CD4-positive, alpha-beta memory T cell (primary cell): Measurements from ENCODE around the gene HMCN2. TPM values are rescaled to one million over a fixed set of nuclear protein-coding genes. Genes with fewer than 3 reads are reported as not detected.

ENCODE experiments used
- CTCF ChIA-PET: fragments of 350-600 bp; sonication (Branson Sonifier 250); formaldehyde crosslinking; loops from one replicate; lab custom pipeline; 2021; ENCODE audit warnings: inconsistent platforms; ENCODE audit not compliant: partially characterized antibody; lab: Charles Lee
- POLR2A ChIA-PET: fragments of 350-600 bp; sonication (Branson Sonifier 250); formaldehyde crosslinking; loops from one replicate; lab custom pipeline; 2021; ENCODE audit not compliant: partially characterized antibody; lab: Charles Lee
- DNase-seq, 5 donors: peaks; one replicate each; pipeline versions ENCODE4 v3.0.0 to v3.0.0-alpha.2; 2020 to 2022; ENCODE audit warnings: mixed read lengths in 1 of 5
- H3K27ac ChIP-seq: one replicate; pipeline ENCODE4 v1.7.0; 2013; ENCODE audit warnings: low read depth, low read length
- H3K27me3 ChIP-seq: 2 replicates; pipeline ENCODE4 v1.7.0; 2013; ENCODE audit warnings: mild to moderate bottlenecking, low read length, moderate library complexity; ENCODE audit not compliant: insufficient read depth
- H3K36me3 ChIP-seq: 2 replicates; pipeline ENCODE4 v1.7.0; 2013; ENCODE audit warnings: mild to moderate bottlenecking, low read length, moderate library complexity; ENCODE audit not compliant: insufficient read depth
- H3K4me1 ChIP-seq: 2 replicates; pipeline ENCODE4 v1.7.0; 2013; ENCODE audit warnings: mild to moderate bottlenecking, low read length, moderate library complexity; ENCODE audit not compliant: insufficient read depth
- H3K4me3 ChIP-seq, 2 donors: one replicate each; pipeline ENCODE4 v1.7.0; 2013; ENCODE audit warnings: low read length in 2 of 2, mild to moderate bottlenecking in 1 of 2
- H3K9me3 ChIP-seq, 2 donors: one replicate each; pipeline ENCODE4 v1.7.0; 2013; ENCODE audit warnings: low read length in 2 of 2, control low read depth in 1 of 2; ENCODE audit not compliant: control insufficient read depth in 1 of 2
- H3K27ac Mint-ChIP-seq, 7 donors: one replicate each; pipeline ENCODE4 v1.8.0; 2020 to 2021; ENCODE audit warnings: mixed read lengths in 7 of 7, mild to moderate bottlenecking in 6 of 7, inconsistent platforms in 3 of 7, moderate library complexity in 3 of 7
- H3K27me3 Mint-ChIP-seq, 2 donors: one replicate each; pipeline ENCODE4 v1.8.0; 2020 to 2021; ENCODE audit warnings: mixed read lengths in 2 of 2
- H3K36me3 Mint-ChIP-seq, 2 donors: one replicate each; pipeline ENCODE4 v1.8.0; 2020 to 2021; ENCODE audit warnings: mixed read lengths in 2 of 2, inconsistent platforms in 1 of 2, mild to moderate bottlenecking in 1 of 2
- H3K4me1 Mint-ChIP-seq, 4 donors: one replicate each; pipeline ENCODE4 v1.8.0; 2020 to 2021; ENCODE audit warnings: mixed read lengths in 4 of 4, mild to moderate bottlenecking in 1 of 4
- H3K4me3 Mint-ChIP-seq, 8 donors: one replicate each; pipeline ENCODE4 v1.8.0; 2020 to 2021; ENCODE audit warnings: mixed read lengths in 8 of 8, mild to moderate bottlenecking in 7 of 8, moderate library complexity in 6 of 8, inconsistent platforms in 3 of 8
- H3K9me3 Mint-ChIP-seq, 8 donors: one replicate each; pipeline ENCODE4 v1.8.0; 2020 to 2021; ENCODE audit warnings: mixed read lengths in 8 of 8, mild to moderate bottlenecking in 5 of 8, inconsistent platforms in 3 of 8, moderate library complexity in 1 of 8
- intact Hi-C: fragments of 100-400 bp; cut with micrococcal nuclease; formaldehyde crosslinking; loops from one replicate; pipeline ENCODE4 v1.15.1; 2023
- polyA plus RNA-seq, 2 donors: library from polyadenylated mRNA; unstranded; fragments of 300-500 nt; fragmentation: Illumina TruSeq; gene quantifications; one replicate each; pipeline ENCODE4 v1.2.3, GENCODE V29; 2021
- total RNA-seq, 2 experiments: library from RNA; stranded (reverse); gene quantifications; one replicate each; pipeline ENCODE4 v1.2.3, GENCODE V29; 2021

The HMCN2 gene
- total and polyA plus RNA-seq, 4 experiments from 2014 or later = not detected

DNA sequence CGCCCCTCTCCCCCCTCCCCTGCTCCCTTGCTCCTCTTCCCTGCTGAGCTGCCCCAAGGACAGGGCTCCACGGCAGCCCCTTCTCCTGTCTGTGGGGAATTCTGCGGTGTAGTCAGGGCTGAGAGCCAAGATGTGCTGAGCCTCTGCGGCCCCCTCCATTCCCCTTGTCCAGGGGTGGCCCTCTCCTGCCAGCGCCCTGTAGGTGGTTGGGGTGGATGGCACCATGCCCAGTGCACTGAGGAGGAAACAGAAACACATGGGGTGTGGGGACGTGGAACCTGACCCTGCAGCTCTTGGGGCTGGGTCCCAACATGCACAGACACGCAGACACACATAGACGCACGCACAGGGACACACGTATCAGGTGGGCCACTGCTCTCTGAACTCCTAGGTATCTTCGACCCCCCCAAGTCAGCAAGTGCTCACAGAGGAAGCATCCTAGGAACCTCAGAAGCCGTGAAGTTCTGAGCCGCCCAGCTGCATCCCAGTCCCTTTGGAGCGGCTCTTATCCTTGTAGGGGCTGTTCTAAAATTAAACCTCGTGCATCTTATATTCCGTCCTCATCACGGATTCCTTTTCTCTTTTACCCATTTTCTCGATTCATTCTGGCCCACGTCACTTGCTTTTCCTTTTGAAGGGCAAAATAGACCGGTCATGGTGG lies 64.8 kb downstream of the HMCN2 start:
- H3K27me3 Mint-ChIP-seq = peaks cover 32 to 34% of the 10 kb centered on the region in 2 donors

GRCh38 chr9:130331061-130331460 lies 65.5 kb downstream of the HMCN2 start:
- ChIA-PET POLR2A (no interaction called here), CTCF (no interaction called here)
- H3K9me3 ChIP-seq = no peaks in the 10 kb centered on the region
- no peaks in the 10 kb centered on the region for H3K36me3 ChIP-seq
- no peak overlapping the region for H3K27ac ChIP-seq
- Mint-ChIP-seq H3K4me1 (peaks cover 0 to 2% (median under 1%) of the 10 kb centered on the region in 4 donors), H3K27ac (no peak overlapping the region), H3K36me3 (no peaks in the 10 kb centered on the region), H3K4me3 (no peak overlapping the region), H3K27me3 (peaks cover 29 to 35% of the 10 kb centered on the region in 2 donors), H3K9me3 (peaks cover 0 to 1% (median 0%) of the 10 kb centered on the region in 8 donors)
- intact Hi-C loops = no loop called here
- no peak overlapping the region for H3K4me3 ChIP-seq
- H3K27me3 ChIP-seq = no peaks in the 10 kb centered on the region
- no peaks in the 10 kb centered on the region for H3K4me1 ChIP-seq
- DNase-seq = no peak

More for the DNA sequence above, 64.8 kb downstream of the HMCN2 start:
- CTCF ChIA-PET = no interaction called here
- H3K27ac ChIP-seq = no peak overlapping the region
- H3K4me3 ChIP-seq = no peak overlapping the region
- Mint-ChIP-seq H3K4me3 (no peak overlapping the region), H3K27ac (no peak overlapping the region), H3K9me3 (peaks cover 0 to 1% (median 0%) of the 10 kb centered on the region in 8 donors), H3K36me3 (no peaks in the 10 kb centered on the region), H3K4me1 (peaks cover 0 to 2% (median under 1%) of the 10 kb centered on the region in 4 donors)
- H3K27me3 ChIP-seq = no peaks in the 10 kb centered on the region
- intact Hi-C loops = no loop called here
- no peak for DNase-seq
- H3K36me3 ChIP-seq = no peaks in the 10 kb centered on the region
- POLR2A ChIA-PET = no interaction called here
- H3K9me3 ChIP-seq = no peaks in the 10 kb centered on the region
- H3K4me1 ChIP-seq = no peaks in the 10 kb centered on the region

DNA sequence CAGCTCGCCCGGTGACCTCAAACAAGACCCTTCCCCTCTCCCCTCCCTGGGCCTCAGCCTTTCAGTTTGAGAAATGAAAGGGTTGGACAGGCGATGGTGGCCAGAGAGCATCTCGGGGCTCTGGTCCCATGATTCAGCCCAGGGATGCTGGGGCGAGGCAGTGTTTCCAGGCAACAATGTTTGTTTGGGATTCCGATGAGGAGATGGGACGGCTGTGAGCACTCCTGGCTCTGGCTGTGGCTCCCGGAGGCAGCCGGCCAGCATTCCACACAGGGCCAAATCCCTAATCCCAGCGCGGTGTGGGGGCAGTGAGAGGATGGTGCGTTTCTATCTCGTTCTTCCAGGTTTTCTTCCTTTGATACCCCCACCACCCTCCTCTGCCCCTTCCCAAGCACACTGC lies 66.0 kb downstream of the HMCN2 start:
- H3K27ac ChIP-seq = no peak overlapping the region
- no peaks in the 10 kb centered on the region for H3K36me3 ChIP-seq
- Mint-ChIP-seq H3K36me3 (no peaks in the 10 kb centered on the region), H3K27ac (no peak overlapping the region), H3K4me3 (no peak overlapping the region), H3K27me3 (peaks cover 25 to 33% of the 10 kb centered on the region in 2 donors), H3K4me1 (peaks cover 0 to 2% (median under 1%) of the 10 kb centered on the region in 4 donors), H3K9me3 (no peaks in the 10 kb centered on the region)
- DNase-seq = no peak
- intact Hi-C loops = no loop called here
- ChIA-PET POLR2A (no interaction called here), CTCF (no interaction called here)
- no peak overlapping the region for H3K4me3 ChIP-seq
- H3K9me3 ChIP-seq = no peaks in the 10 kb centered on the region
- H3K4me1 ChIP-seq = no peaks in the 10 kb centered on the region
- H3K27me3 ChIP-seq = no peaks in the 10 kb centered on the region

DNA sequence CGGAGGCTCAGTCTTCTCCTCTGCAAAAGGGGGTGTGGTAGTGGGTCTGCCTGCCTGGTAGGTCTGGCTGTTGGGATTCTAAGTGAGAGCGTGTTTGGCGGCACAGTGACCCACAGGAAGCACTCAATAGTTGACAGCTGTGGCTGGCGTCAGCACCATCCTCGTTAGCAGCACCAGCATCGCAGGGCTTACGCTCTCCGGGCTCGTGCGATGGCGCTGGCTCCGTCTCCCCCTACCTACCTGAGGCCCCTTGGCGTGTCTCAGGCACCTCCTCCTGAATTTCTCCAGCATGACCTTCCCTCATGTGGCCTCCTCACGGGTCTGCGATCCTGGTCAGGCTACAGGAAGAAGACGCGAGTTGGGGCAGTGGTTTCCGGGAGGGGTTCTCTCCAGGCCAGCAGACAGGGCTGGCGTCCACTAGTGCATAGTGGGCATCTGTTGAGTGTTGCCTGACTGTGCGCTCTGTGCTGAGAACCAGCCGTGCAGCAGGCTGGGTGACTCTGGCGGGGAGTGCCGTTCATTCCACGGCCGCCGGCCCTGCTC lies 66.9 kb downstream of the HMCN2 start:
- Mint-ChIP-seq H3K36me3 (no peaks in the 10 kb centered on the region), H3K27ac (peak overlapping the region in 1 of 7 donors; percentile 37), H3K9me3 (no peaks in the 10 kb centered on the region), H3K4me1 (peaks cover 0 to 2% (median under 1%) of the 10 kb centered on the region in 4 donors), H3K27me3 (peaks cover 22 to 32% of the 10 kb centered on the region in 2 donors), H3K4me3 (no peak overlapping the region)
- ChIA-PET POLR2A (no interaction called here), CTCF (no interaction called here)
- no peak for DNase-seq
- Histone ChIP-seq H3K9me3 (no peaks in the 10 kb centered on the region), H3K27ac (no peak overlapping the region), H3K4me3 (no peak overlapping the region), H3K36me3 (no peaks in the 10 kb centered on the region), H3K27me3 (no peaks in the 10 kb centered on the region), H3K4me1 (no peaks in the 10 kb centered on the region)
- intact Hi-C loops = no loop called here

DNA sequence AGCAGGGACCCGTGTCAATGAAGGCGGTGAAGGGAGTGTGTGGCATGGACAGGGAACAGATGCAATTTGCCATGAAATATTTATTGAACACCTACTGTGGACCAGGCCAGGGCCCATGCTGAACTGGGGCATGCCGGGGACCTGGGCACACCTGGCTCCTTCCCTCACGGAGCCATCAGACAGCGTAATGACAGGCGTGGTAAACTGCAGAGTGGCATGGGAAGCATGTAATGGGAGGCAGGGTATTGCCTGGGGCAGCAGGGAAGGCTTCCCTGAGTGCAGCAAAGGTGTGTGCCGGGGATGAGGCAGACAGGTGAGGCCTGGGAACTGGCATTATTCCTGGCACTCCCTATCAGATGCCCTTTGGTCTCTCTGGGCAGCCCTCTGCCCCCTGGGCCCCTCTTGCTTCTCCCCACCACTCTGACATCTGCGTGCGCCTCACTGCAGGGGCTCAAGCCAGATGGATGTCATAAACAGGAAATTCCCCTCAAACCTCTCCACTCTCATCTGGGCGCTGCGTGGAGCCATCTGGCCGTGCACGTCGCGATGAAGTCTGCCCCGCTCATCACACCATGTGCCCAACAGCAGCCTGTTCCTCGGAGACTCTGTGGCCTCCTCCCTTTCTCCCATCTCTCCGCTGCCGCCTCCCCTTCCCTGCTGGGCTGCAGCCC lies 67.6 kb downstream of the HMCN2 start:
- CTCF ChIA-PET = no interaction called here
- H3K27me3 Mint-ChIP-seq = peaks cover 22 to 32% of the 10 kb centered on the region in 2 donors
- no peaks in the 10 kb centered on the region for H3K27me3 ChIP-seq

GRCh38 chr9:130333712-130334062 lies 68.1 kb downstream of the HMCN2 start:
- H3K4me1 ChIP-seq = no peaks in the 10 kb centered on the region
- no peaks in the 10 kb centered on the region for H3K9me3 ChIP-seq
- Mint-ChIP-seq H3K36me3 (no peaks in the 10 kb centered on the region), H3K27ac (no peak overlapping the region), H3K27me3 (peaks cover 19 to 28% of the 10 kb centered on the region in 2 donors), H3K9me3 (no peaks in the 10 kb centered on the region), H3K4me1 (no peaks in the 10 kb centered on the region), H3K4me3 (no peak overlapping the region)
- intact Hi-C loops = no loop called here
- POLR2A ChIA-PET = no interaction called here
- no peak overlapping the region for H3K27ac ChIP-seq
- no peak for DNase-seq
- H3K4me3 ChIP-seq = no peak overlapping the region
- CTCF ChIA-PET = no interaction called here
- no peaks in the 10 kb centered on the region for H3K27me3 ChIP-seq
- H3K36me3 ChIP-seq = no peaks in the 10 kb centered on the region

More for the DNA sequence above, 67.6 kb downstream of the HMCN2 start:
- Mint-ChIP-seq H3K27ac (peak overlapping the region in 1 of 7 donors; percentile 36), H3K4me1 (peaks cover 0 to 2% (median under 1%) of the 10 kb centered on the region in 4 donors), H3K36me3 (no peaks in the 10 kb centered on the region), H3K4me3 (no peak overlapping the region), H3K9me3 (no peaks in the 10 kb centered on the region)
- no peaks in the 10 kb centered on the region for H3K9me3 ChIP-seq
- POLR2A ChIA-PET = no interaction called here
- intact Hi-C loops = no loop called here
- no peak for DNase-seq
- no peaks in the 10 kb centered on the region for H3K4me1 ChIP-seq
- no peaks in the 10 kb centered on the region for H3K36me3 ChIP-seq
- no peak overlapping the region for H3K27ac ChIP-seq
- H3K4me3 ChIP-seq = no peak overlapping the region

GRCh38 chr9:130334915-130335314 lies 69.4 kb downstream of the HMCN2 start:
- intact Hi-C loops = no loop called here
- H3K4me1 Mint-ChIP-seq = peaks cover 0 to under 1% (median 0%) of the 10 kb centered on the region in 4 donors
- no peak overlapping the region for H3K4me3 ChIP-seq
- peaks cover 14 to 25% of the 10 kb centered on the region in 2 donors for H3K27me3 Mint-ChIP-seq
- no peaks in the 10 kb centered on the region for H3K36me3 ChIP-seq
- H3K27ac ChIP-seq = no peak overlapping the region
- CTCF ChIA-PET = no interaction called here
- no peak for DNase-seq
- no peaks in the 10 kb centered on the region for H3K9me3 ChIP-seq
- no peak overlapping the region for H3K4me3 Mint-ChIP-seq
- POLR2A ChIA-PET = no interaction called here
- no peaks in the 10 kb centered on the region for H3K9me3 Mint-ChIP-seq
- H3K27ac Mint-ChIP-seq = no peak overlapping the region
- H3K27me3 ChIP-seq = no peaks in the 10 kb centered on the region
- H3K4me1 ChIP-seq = no peaks in the 10 kb centered on the region
- H3K36me3 Mint-ChIP-seq = no peaks in the 10 kb centered on the region
